ENCODE data around the gene ZBTB18.

The ZBTB18 gene

DNA sequence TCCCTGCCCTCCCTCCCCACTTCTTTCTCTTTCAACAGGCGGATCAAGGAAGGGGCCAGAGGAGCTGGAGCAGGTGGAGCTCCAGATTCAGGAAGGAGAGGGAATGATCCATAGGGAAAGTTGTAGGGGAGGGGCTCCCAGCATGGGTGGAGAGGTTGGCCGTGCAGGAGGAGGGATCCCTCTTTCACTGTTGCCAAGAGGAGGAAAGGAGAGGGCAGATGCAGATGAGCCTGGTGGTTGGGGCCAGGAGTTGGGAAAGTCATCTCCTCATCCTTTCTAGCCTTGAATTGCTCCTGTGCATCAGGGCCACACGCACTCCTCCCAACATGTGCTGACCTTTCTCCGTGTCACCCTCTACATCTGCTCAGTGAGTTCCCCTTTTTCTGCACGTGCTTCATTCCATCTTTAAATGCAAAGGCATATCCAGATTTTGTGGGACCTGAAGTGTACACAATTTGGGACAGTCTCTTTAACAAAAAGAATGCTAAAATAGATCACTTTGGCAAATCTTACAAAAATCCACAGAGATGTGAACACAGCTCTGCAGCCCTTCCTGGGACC is 32.4 kb downstream of the ZBTB18 start:
- TF ChIP-seq, protein P1, sequence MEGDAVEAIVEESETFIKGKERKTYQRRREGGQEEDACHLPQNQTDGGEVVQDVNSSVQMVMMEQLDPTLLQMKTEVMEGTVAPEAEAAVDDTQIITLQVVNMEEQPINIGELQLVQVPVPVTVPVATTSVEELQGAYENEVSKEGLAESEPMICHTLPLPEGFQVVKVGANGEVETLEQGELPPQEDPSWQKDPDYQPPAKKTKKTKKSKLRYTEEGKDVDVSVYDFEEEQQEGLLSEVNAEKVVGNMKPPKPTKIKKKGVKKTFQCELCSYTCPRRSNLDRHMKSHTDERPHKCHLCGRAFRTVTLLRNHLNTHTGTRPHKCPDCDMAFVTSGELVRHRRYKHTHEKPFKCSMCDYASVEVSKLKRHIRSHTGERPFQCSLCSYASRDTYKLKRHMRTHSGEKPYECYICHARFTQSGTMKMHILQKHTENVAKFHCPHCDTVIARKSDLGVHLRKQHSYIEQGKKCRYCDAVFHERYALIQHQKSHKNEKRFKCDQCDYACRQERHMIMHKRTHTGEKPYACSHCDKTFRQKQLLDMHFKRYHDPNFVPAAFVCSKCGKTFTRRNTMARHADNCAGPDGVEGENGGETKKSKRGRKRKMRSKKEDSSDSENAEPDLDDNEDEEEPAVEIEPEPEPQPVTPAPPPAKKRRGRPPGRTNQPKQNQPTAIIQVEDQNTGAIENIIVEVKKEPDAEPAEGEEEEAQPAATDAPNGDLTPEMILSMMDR (IDR thresholded peaks at IDR 0.05; ENCODE audit: low read depth, low read length), result no peak

DNA sequence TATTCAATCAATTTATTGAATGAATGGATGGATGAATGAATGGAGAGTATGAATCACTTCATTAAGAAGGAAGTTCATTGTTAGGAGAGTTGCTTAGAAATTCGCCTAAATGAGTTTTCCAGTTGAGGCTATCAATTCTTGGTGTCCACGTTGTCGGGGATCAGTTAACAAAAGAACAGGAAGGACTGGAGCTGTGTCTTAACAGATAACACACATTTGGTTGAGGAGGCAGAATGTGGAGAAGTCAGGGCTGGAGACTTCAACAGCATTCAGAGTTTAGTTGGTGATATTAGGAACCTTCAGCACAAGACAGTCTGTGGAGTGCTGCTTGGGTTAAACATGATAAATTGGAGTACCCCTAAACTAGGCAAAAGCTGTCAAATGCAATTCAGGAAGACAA is 33.7 kb downstream of the ZBTB18 start:
- TF ChIP-seq, protein P1 (IDR thresholded peaks at IDR 0.05; ENCODE audit: low read depth, low read length), result no peak
- no peak overlapping the region for H3K4me3 ChIP-seq (ENCODE audit: low read depth, low read length)
- in situ Hi-C loops (cut with HindIII; ENCODE audit: low sequenced_read_pairs), result no loop called here
- no peak for DNase-seq (ENCODE audit: low read depth, low spot score)

More for the DNA sequence above, 32.4 kb downstream of the ZBTB18 start:
- H3K4me3 ChIP-seq (ENCODE audit: low read depth, low read length), result no peak overlapping the region
- DNase-seq (ENCODE audit: low read depth, low spot score), result no peak
- in situ Hi-C loops (cut with HindIII; ENCODE audit: low sequenced_read_pairs), result no loop called here

DNA sequence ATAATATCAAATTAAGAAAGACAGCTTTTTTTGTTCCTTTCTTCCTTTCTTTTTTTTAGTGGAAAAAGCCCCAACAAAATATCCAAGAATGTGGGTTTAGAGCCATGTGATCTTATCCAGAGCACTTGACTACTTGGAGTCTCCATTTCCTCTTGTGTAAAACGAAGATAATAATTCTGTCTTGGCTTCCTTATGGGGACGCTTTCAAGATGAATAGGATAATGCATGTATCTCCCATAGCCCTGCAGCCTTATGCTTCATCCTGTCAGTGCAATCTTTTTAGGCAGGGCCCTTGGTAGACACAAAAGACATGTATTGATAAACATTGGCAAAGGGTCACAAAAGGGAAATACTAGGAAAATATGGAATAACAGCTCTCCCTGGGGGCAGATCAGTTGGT is 34.8 kb downstream of the ZBTB18 start:
- no peak for DNase-seq (ENCODE audit: low read depth, low spot score)
- TF ChIP-seq, protein P1 (IDR thresholded peaks at IDR 0.05; ENCODE audit: low read depth, low read length), result no peak
- in situ Hi-C loops (cut with HindIII; ENCODE audit: low sequenced_read_pairs), result no loop called here

DNA sequence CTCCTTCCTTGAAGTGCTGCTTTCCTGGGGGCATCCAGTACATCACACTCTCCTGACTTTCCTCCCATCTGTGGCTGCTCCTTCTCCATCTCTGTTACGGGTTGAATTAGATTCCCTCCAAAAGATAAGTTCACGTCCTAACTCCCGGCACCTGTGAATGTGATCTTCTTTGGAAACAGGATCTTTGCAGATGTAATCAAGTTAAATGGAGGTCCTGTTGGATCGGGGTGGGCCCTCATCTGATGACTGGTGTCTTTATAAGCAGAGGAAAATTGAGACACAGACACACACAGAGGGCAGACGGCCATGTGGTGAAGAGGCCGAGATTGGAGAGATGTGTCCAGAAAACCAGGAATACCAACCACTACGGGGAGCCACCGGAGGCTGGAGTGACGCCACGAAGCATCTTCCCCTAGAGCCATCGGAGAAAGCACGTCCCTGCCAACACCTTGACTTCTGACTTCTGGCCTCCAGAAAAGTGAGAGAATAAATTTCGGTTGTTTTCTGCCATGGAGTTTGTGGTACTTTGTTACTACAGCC is 36.0 kb downstream of the ZBTB18 start:
- DNase-seq (ENCODE audit: low read depth, low spot score), result no peak
- TF ChIP-seq, protein P1 (IDR thresholded peaks at IDR 0.05; ENCODE audit: low read depth, low read length), result no peak
- in situ Hi-C loops (cut with HindIII; ENCODE audit: low sequenced_read_pairs), result no loop called here

More for the DNA sequence above, 34.8 kb downstream of the ZBTB18 start:
- no peak overlapping the region for H3K4me3 ChIP-seq (ENCODE audit: low read depth, low read length)

DNA sequence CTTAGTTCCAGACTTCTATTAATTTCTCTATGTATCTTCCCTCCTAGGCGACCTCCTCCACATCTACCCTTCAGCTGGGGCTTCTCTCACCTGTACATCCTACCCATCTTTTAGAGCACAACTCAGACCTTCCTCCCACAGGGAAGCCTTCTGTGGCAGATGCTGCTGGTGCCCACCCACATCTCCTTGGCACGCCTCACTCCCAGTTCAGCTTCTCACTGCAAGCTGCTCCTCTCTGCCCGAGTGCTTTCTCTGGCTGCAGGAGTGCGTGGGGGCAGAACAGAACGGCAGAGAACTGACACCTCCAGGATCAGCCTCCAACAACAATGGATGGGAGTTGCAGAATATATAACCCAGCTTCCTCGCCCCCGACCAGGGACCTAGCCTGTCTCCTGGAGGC is 36.5 kb downstream of the ZBTB18 start:
- no peak for DNase-seq (ENCODE audit: low read depth, low spot score)
- TF ChIP-seq, protein P1 (IDR thresholded peaks at IDR 0.05; ENCODE audit: low read depth, low read length), result no peak
- no peak overlapping the region for H3K4me3 ChIP-seq (ENCODE audit: low read depth, low read length)
- in situ Hi-C loops (cut with HindIII; ENCODE audit: low sequenced_read_pairs), result no loop called here

More for the DNA sequence above, 36.0 kb downstream of the ZBTB18 start:
- no peak overlapping the region for H3K4me3 ChIP-seq (ENCODE audit: low read depth, low read length)

DNA sequence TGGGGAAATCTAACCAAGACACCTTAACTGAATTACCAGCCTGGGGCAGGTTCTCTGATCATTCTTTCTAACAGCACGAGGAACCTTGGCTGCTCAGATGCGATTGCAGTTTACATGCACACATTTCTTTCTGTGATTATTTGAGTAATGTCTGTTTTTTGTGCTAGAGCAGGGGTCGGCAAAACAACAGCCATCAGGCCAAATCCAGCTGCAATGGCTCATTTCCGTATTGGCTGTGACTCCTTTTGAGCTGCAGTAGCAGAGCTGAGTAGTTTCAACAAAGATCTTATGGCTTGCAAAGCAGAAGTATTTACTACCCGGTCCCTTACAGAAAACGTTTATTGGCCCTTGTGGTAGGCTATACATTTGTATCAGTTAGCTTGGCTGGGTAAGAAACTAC is 37.1 kb downstream of the ZBTB18 start:
- TF ChIP-seq, protein P1 (IDR thresholded peaks at IDR 0.05; ENCODE audit: low read depth, low read length), result no peak
- no peak overlapping the region for H3K4me3 ChIP-seq (ENCODE audit: low read depth, low read length)
- in situ Hi-C loops (cut with HindIII; ENCODE audit: low sequenced_read_pairs), result no loop called here
- DNase-seq (ENCODE audit: low read depth, low spot score), result no peak

Measured in astrocyte of the spinal cord (primary cell).